ENCODE data around the gene EN1. TPM values are rescaled to one million over a fixed set of nuclear protein-coding genes. Genes with fewer than 3 reads are reported as not detected.

EN1 gene
- polyA plus RNA-seq, 3 donors = not detected

- Histone ChIP-seq H3K9ac (ENCODE audit: insufficient read depth, low read length, poor library complexity, severe bottlenecking) (no peak overlapping the region), H3K79me2 (ENCODE audit: insufficient read depth, low read length) (no peaks in the 10 kb centered on the region), H3K4me3 (replicated peaks in 1 of 3; ENCODE audit: low read depth in 2 of 3, low read length in 3 of 3) (no peak overlapping the region), H3K36me3 (replicated peaks in 1 of 2; ENCODE audit: control insufficient read depth in 1 of 2, insufficient read depth in 2 of 2, low read length in 2 of 2) (no peaks in the 10 kb centered on the region), H3K9me3 (replicated peaks in 1 of 2; ENCODE audit: control insufficient read depth in 1 of 2, insufficient read depth in 1 of 2, low read length in 2 of 2) (peaks cover 0 to 3% of the 10 kb centered on the region in 2 donors), H3K4me1 (ENCODE audit: control insufficient read depth in 1 of 2, insufficient read depth in 2 of 2, low read length in 2 of 2) (peaks cover 16 to 20% of the 10 kb centered on the region in 2 donors), H2AFZ (ENCODE audit: insufficient read depth, low read depth, low read length, poor library complexity, severe bottlenecking) (no peak overlapping the region), H4K20me1 (ENCODE audit: insufficient read depth, low read length) (no peaks in the 10 kb centered on the region), H3K4me2 (replicated peaks; ENCODE audit: extremely low read depth, low read length, poor library complexity, severe bottlenecking) (no peak overlapping the region), H3K27me3 (ENCODE audit: control insufficient read depth in 2 of 2, insufficient read depth in 2 of 2, low read length in 2 of 2) (peaks cover 18 to 19% of the 10 kb centered on the region in 2 donors), H3K27ac (ENCODE audit: low read depth in 1 of 2, low read length in 2 of 2) (no peak overlapping the region)
- Mint-ChIP-seq H3K4me1 (peaks cover 31% of the 10 kb centered on the region), H3K27me3 (ENCODE audit: low read depth in 3 of 3) (peaks cover 13 to 29% (median 20%) of the 10 kb centered on the region in 3 donors), H3K4me3 (no peak overlapping the region), H3K36me3 (no peaks in the 10 kb centered on the region), H3K9me3 (peaks cover 0 to 7% (median 6%) of the 10 kb centered on the region in 7 donors), H3K27ac (no peak overlapping the region)
- no peak for DNase-seq
- 75% methylated on average over 1 of the region's 4 CpGs for WGBS (ENCODE audit: insufficient coverage)
- no peak for TF ChIP-seq CTCF (IDR thresholded peaks at IDR 0.05)
- intact Hi-C loops (cut with micrococcal nuclease) = loop anchor here (2.0 to 10.0 kb wide), 7 partner anchors 104 to 412 kb away; no protein-coding TSS in a partner anchor
Observed at GRCh38 chr2:118880501-118880900, 33.1 kb upstream of the EN1 start.

GRCh38 chr2:118878531-118879149 lies 31.2 kb upstream of the EN1 start:
- intact Hi-C loops (cut with micrococcal nuclease) = no loop called here
- peaks cover 26 to 47% (median 26%) of the 10 kb centered on the region in 3 donors for H3K27me3 Mint-ChIP-seq (ENCODE audit: low read depth in 3 of 3)

More at GRCh38 chr2:118878531-118879149, 31.2 kb upstream of the EN1 start:
- Histone ChIP-seq H3K27me3 (ENCODE audit: control insufficient read depth in 2 of 2, insufficient read depth in 2 of 2, low read length in 2 of 2) (peaks cover 25 to 27% of the 10 kb centered on the region in 2 donors), H3K27ac (ENCODE audit: low read depth in 1 of 2, low read length in 2 of 2) (no peak overlapping the region), H3K4me1 (ENCODE audit: control insufficient read depth in 1 of 2, insufficient read depth in 2 of 2, low read length in 2 of 2) (peaks cover 16 to 20% of the 10 kb centered on the region in 2 donors), H3K79me2 (ENCODE audit: insufficient read depth, low read length) (no peaks in the 10 kb centered on the region), H3K9me3 (replicated peaks in 1 of 2; ENCODE audit: control insufficient read depth in 1 of 2, insufficient read depth in 1 of 2, low read length in 2 of 2) (peaks cover 0 to 2% of the 10 kb centered on the region in 2 donors), H2AFZ (ENCODE audit: insufficient read depth, low read depth, low read length, poor library complexity, severe bottlenecking) (no peak overlapping the region), H3K36me3 (replicated peaks in 1 of 2; ENCODE audit: control insufficient read depth in 1 of 2, insufficient read depth in 2 of 2, low read length in 2 of 2) (no peaks in the 10 kb centered on the region), H4K20me1 (ENCODE audit: insufficient read depth, low read length) (no peaks in the 10 kb centered on the region), H3K4me3 (replicated peaks in 1 of 3; ENCODE audit: low read depth in 2 of 3, low read length in 3 of 3) (no peak overlapping the region), H3K4me2 (replicated peaks; ENCODE audit: extremely low read depth, low read length, poor library complexity, severe bottlenecking) (no peak overlapping the region), H3K9ac (ENCODE audit: insufficient read depth, low read length, poor library complexity, severe bottlenecking) (no peak overlapping the region)
- peak; percentile 41 to 68 (median 59) for DNase-seq
- Mint-ChIP-seq H3K4me1 (peaks cover 29% of the 10 kb centered on the region), H3K36me3 (no peaks in the 10 kb centered on the region), H3K9me3 (peaks cover 0 to 4% (median 2%) of the 10 kb centered on the region in 7 donors), H3K27ac (peak overlapping the region in 3 of 7 donors; percentile 7 to 57 (median 53)), H3K4me3 (no peak overlapping the region)
- WGBS (ENCODE audit: insufficient coverage) = 0% methylated on average over 1 of the region's 2 CpGs
- TF ChIP-seq CTCF (IDR thresholded peaks at IDR 0.05) = no peak

All from CD14-positive monocyte (primary cell).